GM18873 (cell line): ENCODE measurements around the gene POU2F2.

ENCODE experiments used
- ATAC-seq: cut with Tn5 transposase; IDR thresholded peaks from one replicate; pipeline ENCODE4 v1.9.1; 2021; ENCODE audit warnings: mild to moderate bottlenecking, moderate library complexity, moderate number of reproducible peaks; ENCODE audit not compliant: unreplicated experiment, low FRiP score

The POU2F2 gene

DNA sequence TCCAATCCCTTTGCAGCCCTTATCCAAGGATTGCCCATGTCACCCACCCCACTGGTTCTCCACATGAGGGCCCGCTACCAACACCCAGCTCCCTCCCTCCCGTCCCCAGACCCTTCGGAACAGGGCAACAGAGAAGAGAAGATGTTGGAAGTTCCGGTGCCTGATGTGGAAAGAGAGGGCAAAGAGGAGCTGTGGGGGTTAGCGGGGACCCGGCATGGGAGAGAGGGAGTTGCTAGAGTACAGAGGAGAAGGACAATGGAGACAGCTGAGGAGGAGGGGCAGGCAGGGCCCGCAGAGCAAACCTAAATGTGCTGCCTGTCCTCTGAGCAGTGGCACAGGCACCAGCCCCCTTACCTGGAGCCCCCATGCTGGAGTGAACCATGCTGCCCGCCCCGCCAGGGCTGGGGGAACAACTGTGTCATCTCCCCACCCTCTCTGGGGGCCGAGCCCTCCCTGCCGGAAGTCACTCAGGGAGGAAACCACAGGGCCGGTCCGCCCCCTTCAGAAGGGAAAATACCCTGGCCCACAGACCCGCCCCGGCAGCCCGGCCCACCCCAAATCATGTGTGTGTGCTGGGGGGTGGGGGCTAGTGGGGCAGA is at the start of gene POU2F2:
Gene POU2F2, minus strand, starts transcription at position 417 of the 599 bp plus-strand sequence. Its CDS starts 35 bp downstream, at position 382.
- ATAC-seq, result peak; percentile 32

DNA sequence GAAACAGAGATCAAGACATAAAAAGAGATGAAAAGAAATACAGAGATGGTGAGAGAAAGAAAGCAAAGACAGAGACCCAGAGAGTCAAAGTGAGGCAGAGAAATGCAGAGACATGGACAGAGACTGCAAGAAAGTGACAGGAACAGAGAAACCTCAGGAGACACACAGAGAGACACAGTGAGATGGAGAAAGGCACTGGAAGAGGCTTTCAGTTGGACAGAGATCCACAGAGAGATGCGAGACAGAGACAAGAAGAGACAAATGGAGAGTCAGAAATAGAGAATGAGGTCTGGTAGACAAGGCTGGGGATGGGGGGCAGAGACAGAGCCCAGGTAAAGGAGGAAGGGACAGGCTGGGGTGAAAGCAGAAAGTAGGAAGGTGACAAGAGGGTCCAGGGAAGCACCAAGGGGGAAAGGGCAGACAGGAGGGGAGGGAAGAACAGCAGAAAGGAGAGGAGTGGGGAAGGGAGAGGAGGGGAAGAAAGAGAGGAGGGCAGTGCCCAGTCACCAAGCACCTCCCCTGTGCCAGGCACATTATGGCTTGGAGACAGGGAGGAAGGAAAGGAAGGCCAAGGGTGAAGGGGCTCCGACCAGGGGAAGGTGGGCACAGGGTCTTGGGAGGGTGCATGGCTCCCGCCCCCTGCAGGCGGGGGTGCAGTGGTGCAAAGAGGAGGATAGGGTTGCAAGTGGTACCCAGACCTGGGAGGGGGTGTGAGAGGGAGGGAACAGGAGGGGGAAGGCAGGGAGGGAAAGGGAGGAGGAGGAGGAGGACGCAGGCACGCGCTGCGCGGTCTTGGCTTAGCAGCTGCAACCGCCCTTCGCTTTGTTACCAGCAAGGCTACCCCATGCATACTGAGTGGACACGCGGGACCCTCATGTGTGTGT is 46.8 kb upstream of the POU2F2 start:
- ATAC-seq, result no peak

DNA sequence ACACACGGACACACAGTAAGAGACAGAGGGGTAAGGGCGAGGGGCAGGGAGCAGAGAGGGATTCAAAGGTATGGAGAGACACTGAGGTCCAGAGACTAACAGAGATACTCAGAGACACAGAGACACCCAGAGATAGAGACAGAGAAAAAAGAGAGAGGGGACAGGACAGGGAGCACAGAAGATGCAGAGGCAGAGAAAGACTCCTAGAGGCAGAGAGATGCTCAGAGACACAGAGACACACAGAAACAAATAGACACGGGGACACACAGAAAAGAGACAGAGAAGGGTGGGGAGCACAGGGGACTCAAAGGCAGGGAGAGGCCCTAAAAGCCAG is 45.4 kb upstream of the POU2F2 start:
- ATAC-seq, result no peak

GRCh38 chr19:42176990-42177685 is 44.9 kb upstream of the POU2F2 start:
- ATAC-seq, result no peak

GRCh38 chr19:42176649-42176989 is 44.4 kb upstream of the POU2F2 start:
- ATAC-seq, result no peak

GRCh38 chr19:42175952-42176648 is 43.9 kb upstream of the POU2F2 start:
- no peak for ATAC-seq

DNA sequence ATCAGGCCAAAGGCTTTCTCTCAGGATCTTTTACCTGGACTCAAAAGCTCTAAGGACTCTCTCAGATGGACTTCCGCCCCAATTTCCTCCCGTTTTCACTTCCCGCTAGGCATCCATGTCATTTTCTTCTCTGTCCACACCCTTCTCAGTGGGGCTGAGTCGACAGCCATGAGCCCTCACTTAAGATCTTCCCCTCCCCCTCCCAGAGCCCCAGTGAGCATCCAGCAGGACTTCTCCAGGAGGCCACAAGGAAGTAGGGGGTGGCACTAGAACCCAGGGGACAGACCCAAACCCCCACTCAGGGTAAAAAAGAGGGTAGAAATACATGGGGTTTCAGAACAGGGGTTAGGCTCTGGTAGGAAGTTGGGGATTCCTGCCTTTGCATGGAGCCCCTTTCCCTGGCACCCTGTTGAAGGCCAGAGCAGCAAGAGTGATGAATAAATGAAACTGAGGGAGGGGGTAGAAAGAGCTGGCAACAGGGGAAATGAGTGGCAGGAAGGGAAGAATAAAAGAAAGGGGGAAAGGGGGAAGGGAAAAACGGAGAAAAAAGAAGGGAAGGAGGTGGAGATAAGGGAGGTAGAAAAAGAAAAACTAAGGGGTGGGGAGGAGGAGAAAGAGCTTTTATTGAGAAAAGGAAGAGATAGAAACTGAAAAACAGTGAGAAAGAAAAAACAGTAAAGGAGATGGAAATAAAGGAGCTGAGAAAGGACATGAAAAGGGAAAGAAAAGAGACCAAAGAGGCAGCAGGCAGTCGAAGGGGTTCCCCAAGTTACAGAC is 42.9 kb upstream of the POU2F2 start:
- no peak for ATAC-seq

DNA sequence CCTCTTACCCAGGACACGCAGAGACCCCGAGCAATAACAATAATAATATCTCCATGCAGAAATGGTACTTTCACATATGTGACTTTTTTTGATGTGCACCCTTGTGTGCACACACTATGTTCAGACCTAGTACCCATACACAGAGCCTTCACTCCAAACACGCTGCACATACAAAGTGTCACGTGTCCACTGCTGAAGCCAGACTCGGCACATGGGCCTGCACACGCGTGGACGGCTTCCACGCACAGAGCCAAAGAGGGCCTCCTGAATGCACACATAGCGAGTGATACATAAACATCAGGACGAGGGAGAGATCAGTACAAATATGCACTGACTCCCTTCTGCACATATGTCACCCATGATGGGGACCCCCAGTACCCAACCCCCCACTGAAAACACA is 41.9 kb upstream of the POU2F2 start:
- no peak for ATAC-seq

- no peak for ATAC-seq
Measured at GRCh38 chr19:42173695-42174094, 41.4 kb upstream of the POU2F2 start.

DNA sequence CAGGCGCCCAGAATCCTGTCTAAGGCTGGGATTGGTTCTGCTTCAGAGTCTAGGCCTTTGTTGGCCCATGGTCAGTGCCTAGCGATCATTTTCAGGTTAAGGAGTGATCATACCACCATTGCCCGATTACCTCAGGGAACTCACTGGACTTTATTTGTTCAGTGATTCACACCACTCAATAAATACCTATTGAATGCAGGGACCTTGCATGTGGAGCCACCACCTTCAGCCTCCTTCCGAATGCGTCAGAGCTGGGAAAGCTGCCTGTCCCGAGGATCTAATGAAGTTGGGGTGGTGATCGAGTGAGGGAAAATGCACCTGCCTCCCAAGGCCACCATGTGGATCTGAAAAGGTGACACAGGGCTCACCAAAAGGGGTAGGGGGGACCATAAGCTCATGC is 40.0 kb upstream of the POU2F2 start:
- no peak for ATAC-seq

- no peak for ATAC-seq
Measured at GRCh38 chr19:42170715-42171114, 38.5 kb upstream of the POU2F2 start.

DNA sequence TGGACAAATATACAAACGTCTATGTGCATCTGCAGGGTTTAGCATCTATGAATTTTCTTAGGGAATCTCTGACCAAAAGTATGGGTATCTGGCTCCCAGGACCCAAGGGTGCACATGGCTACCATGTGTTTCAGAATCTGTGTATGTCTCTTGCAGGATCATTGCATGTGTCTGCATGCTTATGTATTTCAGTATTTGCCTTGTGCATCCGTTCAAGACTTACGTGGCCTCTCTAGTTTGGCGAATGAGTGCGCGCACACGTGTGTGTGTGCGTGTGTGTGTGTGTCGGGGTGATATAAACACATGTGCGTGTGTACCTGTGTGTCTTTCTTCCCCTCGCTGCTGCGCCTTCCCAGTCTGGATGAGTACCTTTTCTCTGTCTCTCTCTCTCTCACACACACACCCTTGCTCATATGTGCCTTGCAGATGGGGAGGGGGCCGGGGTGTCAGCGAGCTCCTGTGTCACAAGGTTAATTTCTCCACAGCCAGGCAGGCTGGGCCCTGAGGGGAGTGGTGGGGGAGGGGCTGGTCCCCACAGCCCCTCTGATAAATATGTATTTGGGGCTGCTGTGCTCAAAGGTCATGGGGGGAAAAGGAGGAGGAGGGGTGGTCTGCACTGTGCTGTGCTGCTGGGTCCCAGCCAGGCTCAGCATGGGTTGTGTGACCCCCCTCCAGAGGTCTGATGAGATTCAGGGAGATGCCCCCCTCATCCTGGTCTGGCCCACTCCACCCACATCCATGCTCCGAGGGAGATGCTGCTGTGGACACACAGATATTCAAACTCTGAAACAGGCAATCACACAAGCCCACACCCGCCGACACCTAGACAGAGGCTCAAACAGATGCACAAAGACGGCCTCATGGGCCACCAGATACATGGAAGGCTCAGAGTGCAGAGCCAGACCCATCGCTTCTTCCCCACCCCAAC is 37.5 kb upstream of the POU2F2 start:
- ATAC-seq, result no peak

GRCh38 chr19:42168206-42168605 is 36.0 kb upstream of the POU2F2 start:
- no peak for ATAC-seq

GRCh38 chr19:42166316-42166715 is 34.1 kb upstream of the POU2F2 start:
- no peak for ATAC-seq

DNA sequence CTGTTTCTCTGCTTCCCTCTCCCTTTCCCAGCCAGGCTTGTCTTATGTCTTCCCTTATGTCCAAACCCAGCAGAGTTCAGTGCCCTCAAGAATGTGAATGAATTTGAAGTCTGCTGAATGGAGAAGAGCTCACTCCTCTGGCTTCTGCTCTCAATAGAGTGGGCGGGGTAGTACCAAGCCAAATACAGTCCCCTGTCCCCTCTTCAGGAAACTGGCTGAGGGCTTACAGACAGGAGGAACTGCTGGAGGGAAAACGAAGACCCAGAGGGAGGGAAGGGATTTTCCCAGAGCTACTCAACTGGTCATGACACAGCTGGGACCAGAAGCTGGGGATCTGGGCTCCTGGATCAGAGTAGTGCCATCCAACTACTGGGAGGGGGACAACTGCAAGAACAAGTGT is 32.9 kb upstream of the POU2F2 start:
- no peak for ATAC-seq

DNA sequence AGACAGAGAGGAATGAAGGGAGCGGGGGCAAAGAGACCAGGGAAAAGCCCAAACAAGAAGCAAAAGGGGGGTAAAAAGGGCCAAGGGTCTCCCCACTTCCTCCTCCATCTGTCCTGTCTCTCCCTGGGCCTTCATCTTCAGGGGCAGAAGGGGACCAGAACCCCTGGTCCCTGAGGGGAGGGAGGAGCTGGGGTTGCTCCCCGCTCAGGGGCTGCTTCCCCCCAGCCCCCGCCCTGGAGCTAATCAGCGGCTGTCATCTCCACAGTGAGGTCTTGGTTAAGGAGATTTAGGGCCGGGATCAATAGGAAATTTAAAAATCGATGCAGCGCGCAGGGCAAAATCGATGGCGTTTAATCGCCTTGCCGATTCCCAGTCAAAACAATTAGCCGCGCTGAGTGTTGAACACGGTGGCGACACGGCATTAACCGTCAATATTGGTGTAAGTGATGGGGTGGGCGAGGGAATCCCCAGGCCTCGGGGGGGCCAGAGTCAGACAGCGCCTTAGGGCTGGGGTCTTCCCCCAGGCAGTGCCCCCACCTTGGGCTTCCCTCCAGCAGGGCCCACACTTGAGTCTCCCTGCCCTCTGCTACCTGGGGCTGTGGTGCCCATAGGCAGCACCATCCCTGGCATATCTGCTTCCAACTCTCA is 29.5 kb upstream of the POU2F2 start:
- no peak for ATAC-seq

- ATAC-seq, result no peak
Measured at GRCh38 chr19:42159942-42160341, 27.7 kb upstream of the POU2F2 start.

DNA sequence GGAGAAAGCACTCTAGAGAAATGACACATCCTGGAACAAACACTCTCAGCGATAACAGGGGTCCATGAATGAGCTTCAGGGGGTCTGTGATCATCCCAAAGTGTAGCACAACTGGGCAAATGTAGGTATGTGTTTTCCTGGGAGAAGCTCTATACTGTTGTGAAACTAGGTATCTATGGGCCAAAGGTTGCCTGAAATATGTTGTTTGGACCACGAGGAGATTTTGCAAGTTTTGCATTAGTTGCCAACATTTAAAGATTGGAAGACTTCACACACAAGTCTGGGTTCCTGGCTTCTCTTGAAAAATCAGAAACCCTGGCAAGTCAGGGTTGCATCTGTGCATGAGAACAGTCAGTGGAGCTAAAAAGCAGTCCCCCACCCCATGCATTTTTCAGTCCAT is 26.7 kb upstream of the POU2F2 start:
- ATAC-seq, result no peak

- no peak for ATAC-seq
Measured at GRCh38 chr19:42156571-42156970, 24.3 kb upstream of the POU2F2 start.
